HepG2 (cell line): ENCODE data around the gene RBM22.

Source experiments
- FOSL2 ChIP-seq: sonication (generic); formaldehyde crosslinking; IDR thresholded peaks from 2 replicates; pipeline ENCODE4 v1.4.0; 2020; ENCODE audit warnings: missing genetic modification reagents
- GABPA ChIP-seq, 2 experiments: IDR thresholded peaks; 2 replicates each; pipeline ENCODE4 v1.6.1; 2011 to 2016; ENCODE audit warnings: low read depth in 2 of 2, low read length in 1 of 2, missing biosample characterization in 1 of 2, missing genetic modification characterization in 1 of 2
- ZNF780A ChIP-seq: sonication (generic); formaldehyde crosslinking; IDR thresholded peaks from 2 replicates; pipeline ENCODE4 v1.8.0; 2022; ENCODE audit warnings: mild to moderate bottlenecking, missing genetic modification reagents, moderate library complexity
- TF ChIP-seq, protein P1 (sequence below): sonication (generic); formaldehyde crosslinking; IDR thresholded peaks from 2 replicates; pipeline ENCODE4 v1.8.1; 2022; ENCODE audit warnings: mild to moderate bottlenecking, missing genetic modification reagents
- TF ChIP-seq, protein P2 (sequence below): sonication (generic); formaldehyde crosslinking; conservative IDR thresholded peaks from 2 replicates; pipeline ENCODE4 v1.4.0; 2020; ENCODE audit warnings: missing genetic modification reagents

GRCh38 chr5:150644514-150644913, 56.3 kb downstream of the RBM22 start:
- no peak for TF ChIP-seq FOSL2 (CRISPR knock-in tag)
- TF ChIP-seq ZNF780A: no peak
- TF ChIP-seq GABPA (IDR thresholded peaks at IDR 0.05; ENCODE audit: low read depth, low read length): no peak
- no peak for TF ChIP-seq GABPA (CRISPR knock-in tag; IDR thresholded peaks at IDR 0.05; ENCODE audit: low read depth)
- TF ChIP-seq, protein P1, sequence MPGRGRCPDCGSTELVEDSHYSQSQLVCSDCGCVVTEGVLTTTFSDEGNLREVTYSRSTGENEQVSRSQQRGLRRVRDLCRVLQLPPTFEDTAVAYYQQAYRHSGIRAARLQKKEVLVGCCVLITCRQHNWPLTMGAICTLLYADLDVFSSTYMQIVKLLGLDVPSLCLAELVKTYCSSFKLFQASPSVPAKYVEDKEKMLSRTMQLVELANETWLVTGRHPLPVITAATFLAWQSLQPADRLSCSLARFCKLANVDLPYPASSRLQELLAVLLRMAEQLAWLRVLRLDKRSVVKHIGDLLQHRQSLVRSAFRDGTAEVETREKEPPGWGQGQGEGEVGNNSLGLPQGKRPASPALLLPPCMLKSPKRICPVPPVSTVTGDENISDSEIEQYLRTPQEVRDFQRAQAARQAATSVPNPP (CRISPR knock-in tag): no peak
- TF ChIP-seq, protein P2, sequence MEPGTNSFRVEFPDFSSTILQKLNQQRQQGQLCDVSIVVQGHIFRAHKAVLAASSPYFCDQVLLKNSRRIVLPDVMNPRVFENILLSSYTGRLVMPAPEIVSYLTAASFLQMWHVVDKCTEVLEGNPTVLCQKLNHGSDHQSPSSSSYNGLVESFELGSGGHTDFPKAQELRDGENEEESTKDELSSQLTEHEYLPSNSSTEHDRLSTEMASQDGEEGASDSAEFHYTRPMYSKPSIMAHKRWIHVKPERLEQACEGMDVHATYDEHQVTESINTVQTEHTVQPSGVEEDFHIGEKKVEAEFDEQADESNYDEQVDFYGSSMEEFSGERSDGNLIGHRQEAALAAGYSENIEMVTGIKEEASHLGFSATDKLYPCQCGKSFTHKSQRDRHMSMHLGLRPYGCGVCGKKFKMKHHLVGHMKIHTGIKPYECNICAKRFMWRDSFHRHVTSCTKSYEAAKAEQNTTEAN (CRISPR knock-in tag): no peak
